Measurements from ENCODE around the gene RAB30.
"Not testable (repeated sequence)": the region's sequence is repeated elsewhere in the genome, so short reads cannot be mapped to it uniquely, and the experiment has no call there.

Gene RAB30

DNA sequence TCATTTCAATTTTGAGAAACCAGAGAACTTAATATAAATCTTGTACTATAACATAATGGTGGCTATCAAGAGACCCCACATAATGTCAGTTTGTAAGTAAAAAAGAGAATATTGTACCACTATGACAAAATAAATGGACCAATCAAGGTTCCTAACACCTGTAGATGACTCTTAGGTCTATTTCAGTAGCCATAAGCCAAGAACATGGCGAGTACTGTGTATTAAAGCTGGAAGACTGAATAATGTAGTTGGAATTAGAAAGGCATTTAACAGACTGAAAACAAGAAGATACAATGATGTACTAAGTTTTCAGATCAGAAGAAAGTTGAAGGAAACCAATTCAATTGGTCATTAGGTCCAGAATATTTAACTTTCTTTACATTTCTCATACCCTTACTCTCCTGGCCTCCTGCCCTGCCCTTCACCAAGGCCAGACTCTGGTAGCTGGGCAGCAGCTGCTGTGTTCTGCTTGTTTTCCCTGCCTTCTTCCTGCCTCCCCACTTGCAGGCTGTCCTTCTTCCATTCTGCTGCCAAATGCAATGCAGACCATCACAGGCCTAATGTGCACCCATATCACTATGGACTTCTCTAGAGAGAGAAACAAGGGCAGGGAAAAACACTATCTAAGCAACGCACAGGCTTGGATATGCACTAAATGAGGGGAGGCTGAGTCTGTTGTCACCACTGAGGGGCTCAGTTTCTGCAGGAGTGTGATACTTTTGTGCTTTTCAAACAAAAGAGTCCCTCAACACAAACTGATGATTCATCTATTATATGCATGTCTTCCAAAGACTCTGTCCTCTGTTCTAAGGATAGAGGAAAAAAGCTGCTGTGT, 60.1 kb downstream of the RAB30 start:
- no peak for DNase-seq (ENCODE audit: low read depth in 2 of 3, low spot score in 1 of 3)

DNA sequence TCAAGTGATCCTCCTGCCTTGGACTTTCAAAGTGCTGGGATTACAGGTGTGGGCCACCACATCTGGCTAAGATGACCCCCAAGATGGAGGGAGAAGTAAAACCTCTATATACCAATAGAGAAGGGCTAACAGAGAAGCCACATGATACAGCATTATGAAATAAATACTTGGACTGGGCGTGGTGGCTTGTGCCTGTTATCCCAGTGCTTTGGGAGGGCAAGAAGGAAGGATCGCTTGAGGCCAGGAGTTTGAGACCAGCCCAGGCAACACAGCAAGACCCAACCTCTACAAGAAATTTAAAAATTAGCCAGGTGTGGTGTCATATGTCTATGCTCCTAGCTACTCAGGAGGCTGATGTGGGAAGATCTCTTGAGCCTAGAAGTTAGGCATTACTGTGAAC, 61.7 kb downstream of the RAB30 start:
- DNase-seq (ENCODE audit: low read depth in 2 of 3, low spot score in 1 of 3) = no peak

DNA sequence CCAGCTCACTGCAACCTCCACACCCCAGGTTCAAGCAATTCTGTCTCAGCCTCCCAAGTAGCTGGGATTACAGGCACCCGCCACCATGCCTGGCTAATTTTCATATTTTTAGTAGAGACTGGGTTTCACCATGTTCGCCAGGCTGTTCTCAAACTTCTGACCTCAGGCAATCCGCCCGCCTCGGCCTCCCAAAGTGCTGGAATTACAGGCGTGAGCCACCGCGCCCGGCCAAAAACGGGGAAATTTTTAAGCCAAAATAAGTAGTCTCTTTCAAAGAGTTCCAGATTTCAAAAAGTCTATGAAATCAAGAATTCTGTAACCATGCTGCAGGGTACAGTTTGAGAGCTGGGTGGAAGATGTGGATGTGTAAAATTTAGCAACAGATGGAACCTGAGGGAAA, 62.6 kb downstream of the RAB30 start:
- DNase-seq (ENCODE audit: low read depth in 2 of 3, low spot score in 1 of 3) = not testable (repeated sequence)

DNA sequence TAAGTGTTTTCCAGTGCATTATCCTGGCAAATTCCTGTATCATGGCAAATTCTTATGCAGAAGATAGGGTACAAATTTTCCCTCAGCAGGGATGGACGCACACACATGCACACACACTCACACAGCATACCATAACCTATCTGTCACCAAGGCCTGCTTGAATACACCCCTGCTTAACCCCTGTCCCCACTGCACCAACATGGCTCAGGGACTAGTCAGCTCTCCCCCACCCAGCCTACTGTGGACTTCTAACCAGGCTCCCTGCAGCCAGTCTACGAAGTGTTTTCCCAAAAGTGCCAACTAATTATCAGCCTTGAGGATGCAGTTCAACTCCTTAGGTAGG, 63.1 kb downstream of the RAB30 start:
- no peak for DNase-seq (ENCODE audit: low read depth in 2 of 3, low spot score in 1 of 3)

DNA sequence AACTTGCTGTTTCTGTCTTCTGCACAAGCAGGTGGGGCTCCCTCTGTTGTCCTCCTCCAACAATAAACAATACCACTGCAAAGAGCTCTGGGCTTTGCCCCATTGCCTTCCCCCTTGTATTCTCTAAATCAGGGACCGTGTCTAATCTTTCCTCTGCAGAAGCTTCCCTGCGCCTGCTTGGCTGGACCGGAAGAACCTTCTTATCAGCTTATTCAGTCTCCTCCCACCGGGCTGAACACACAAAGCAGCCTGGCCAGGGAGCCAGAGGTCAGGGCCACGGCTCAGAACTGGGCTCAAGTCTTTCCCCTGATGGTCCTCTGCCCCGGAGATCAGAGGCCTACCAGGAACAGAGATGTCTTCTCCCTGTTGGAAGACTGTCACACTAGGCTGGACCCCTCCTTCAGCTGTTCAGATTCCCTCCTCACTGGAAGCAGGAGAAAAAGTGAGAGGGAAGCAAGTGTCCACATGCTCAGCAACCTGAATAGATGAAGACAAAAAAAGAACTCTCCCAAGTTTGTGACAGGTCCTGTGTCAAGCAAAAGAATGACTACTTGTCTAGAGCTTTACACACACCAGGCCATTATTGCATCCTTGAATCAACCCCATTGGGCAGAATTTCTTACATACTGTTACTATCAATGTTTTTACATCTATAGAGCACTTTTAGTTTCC, 63.7 kb downstream of the RAB30 start:
- no peak for DNase-seq (ENCODE audit: low read depth in 2 of 3, low spot score in 1 of 3)

DNA sequence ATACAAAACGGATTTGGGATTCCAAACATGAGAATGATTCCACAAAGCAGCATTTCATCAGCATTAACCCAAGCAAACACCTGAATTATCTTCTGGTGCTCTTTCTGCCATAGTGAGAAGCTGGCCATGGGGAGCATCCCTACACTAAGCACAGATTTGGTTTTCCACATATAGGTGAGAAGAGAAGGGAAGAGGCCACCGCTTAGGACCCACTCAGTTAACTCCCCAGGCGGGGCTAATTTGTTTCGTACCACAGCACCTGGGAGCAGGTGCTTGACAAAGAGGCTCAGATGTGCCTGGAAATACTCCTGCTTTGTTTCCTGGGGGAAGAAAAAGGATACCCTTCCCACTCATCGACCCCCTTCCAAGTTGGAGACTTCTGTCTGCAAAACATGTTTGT, 64.2 kb downstream of the RAB30 start:
- DNase-seq (ENCODE audit: low read depth in 2 of 3, low spot score in 1 of 3) = no peak

DNA sequence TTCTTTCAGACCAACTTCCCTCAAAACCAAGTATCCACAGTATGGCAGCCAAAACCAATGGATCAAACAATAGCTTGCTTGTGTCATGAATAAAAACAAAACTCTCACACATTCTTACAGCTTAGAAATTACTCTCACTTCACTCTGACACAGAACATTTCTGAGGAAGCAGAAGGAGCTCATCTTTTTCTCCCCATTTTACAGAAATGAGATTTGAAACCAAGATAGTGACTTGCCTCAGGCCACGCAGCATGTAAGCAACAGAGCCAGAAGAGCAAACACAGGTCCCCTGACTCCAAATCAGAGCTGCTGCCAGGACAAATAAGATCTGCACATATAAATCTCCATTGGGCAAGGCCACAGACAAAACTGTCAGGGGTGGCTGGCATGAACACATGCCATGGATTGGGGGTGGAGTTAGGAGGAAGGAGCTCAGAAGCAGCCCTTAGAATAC, 64.8 kb downstream of the RAB30 start:
- DNase-seq (ENCODE audit: low read depth in 2 of 3, low spot score in 1 of 3) = peak in 1 of 3 donors; percentile 14

DNA sequence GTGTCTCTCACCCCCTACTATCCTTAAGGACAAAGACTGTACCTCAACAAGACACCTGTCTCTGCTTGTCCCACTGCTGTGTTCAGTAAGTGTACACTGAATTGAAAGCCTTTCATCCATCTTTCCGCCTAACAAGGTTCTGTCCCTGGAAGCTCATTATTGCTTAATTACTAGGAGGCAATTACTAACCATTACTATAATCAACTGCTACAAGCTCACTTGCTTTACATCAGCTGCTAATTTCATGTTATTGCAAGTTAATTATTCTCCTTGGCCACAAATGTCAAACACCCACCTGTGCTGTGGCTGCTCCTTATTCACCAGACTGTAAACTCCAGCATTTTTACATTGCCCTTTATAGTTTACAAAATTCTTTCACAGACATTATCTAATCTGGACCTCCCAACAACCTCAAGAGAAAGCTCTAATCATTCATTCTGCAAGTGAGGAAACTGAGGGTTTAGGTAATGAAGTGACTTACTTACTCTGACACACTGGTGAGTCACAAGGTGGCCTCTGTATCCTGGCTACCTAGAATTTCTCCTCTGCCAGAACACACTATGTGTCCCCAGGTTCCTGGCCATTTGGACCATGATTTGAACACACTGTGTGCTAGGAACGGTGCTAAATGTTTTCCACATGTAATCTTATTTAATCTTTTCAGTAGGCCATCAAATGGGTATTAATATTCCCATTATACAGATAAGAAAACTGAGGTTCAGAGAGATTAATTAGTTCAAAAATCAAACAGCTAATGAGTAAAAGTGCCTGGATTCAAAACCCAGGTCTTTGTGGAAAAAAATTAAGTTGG, 66.7 kb downstream of the RAB30 start:
- peak in 1 of 3 donors; percentile 14 for DNase-seq (ENCODE audit: low read depth in 2 of 3, low spot score in 1 of 3)

DNA sequence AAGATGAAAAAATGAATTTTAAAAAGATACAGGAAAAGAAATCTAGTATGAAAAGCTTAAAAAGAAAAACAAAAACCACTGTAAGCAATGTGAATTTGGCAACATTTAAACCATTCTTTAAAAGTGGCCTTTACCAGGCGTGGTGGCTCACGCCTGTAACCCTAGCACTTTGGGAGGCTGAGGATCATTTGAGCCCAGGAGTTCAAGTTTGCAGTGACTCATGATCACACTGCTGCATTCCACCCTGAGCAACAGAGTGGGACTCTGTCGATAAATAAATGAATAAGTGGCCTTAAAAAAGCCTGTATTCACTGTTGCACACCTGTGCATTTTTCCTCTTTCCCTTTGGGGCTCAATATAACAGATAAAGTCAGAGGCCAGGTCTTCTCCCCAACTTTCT, 69.2 kb downstream of the RAB30 start:
- no peak for DNase-seq (ENCODE audit: low read depth in 2 of 3, low spot score in 1 of 3)

DNA sequence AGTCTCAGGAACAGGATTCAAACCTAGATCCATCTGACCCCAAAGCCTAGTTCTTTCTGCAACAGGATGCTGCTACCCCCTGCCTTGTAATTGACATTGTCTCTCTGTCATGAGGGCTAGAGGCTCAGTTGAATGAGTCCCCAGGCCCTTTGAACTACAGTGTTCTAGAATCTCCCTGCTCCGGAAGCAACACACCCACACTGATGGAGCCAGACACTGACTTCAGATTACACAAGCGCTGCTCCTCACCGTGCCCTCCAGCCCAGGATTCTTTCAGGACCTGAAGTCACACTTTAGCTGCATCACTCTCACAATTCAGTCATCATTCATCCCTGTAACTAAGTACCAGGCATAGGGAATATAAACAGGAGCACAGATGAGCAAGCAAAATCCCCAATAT, 69.6 kb downstream of the RAB30 start:
- DNase-seq (ENCODE audit: low read depth in 2 of 3, low spot score in 1 of 3) = peak in 1 of 3 donors; percentile 17

DNA sequence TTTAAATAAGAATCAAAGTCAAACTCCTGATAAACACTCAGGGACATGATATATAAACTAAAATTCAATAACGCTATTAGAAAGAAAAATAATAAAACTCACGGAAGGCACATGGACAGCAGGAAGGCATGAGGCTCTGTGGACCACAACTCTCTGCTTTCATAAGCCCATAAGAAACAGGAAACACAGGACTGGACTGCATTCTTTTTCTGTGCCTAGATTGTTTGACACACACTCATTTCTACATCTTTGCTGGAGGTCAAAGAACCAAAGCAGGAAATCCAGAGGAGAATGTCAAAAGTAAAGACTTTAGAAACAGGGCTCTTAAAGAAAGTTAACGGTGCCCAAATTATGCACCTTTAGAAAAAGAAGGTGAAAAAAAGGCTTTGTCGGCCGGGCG, 71.3 kb downstream of the RAB30 start:
- DNase-seq (ENCODE audit: low read depth in 2 of 3, low spot score in 1 of 3) = no peak

DNA sequence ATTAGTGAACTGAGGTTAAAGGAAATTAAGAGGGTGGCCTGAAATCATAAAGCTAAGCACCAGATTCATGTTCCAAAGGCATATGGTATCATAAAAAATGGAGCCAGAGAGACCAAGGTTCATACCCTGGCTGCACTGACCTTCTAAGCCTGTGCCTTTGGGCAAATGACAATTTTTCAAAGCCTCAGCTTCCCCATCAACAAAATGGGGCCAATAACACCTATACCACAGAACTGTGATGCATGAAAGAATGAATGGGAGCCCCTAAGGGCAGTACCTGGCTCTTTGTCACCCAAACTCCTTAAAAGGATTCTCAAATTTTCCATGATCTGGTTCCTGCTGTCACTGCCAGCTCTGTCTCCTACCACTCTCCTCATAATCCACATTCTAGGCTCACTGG, 72.5 kb downstream of the RAB30 start:
- DNase-seq (ENCODE audit: low read depth in 2 of 3, low spot score in 1 of 3) = no peak

DNA sequence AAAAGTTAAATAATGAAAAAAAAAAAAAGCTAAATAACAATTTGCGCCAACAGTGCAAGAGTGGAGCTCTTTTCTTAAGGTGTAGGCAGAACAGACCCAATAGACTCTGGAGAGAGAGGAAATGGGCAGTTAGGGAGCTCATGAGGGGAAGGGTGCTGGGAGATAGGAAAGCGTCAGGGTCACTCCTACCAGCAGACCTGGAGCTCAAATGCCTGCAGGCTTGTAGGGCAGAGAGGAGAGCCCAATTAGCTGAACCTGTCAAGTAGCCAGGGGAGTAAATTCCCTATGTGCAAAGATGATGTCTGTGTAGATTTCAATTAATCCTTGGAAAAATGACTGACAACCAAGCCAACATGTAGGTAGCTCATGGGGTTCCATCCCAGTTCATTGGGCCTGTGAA, 73.0 kb downstream of the RAB30 start:
- no peak for DNase-seq (ENCODE audit: low read depth in 2 of 3, low spot score in 1 of 3)

DNA sequence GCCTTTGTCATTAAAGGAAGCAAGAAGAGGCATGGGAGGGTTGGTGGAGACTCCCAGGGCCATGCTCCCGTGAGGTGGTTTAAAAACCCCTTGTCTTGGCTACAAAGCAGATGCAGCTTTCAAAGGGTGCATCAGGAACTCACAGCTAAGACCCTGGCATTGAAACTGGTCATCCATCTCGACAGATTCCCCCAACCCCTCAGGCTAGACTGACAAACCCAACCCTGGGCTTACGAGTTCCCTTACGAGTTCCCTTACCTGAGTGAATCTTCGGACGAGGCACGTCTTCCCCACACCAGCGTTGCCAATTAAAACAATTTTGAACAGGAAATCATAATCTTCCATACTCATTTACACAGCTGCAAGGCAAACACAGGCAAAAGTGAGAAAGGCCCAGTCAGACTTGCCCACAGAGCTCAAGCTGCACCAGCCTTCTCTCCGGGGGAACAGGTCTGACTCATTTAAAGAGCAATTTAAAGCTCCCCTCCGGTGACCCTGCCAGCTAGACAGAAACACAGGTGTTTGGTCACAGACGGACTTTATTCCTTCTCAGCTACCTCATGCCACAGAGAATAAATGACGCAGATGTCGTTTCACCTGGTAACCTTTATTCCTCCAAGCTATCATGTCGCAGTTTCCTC, 74.6 kb downstream of the RAB30 start:
- peak in 1 of 3 donors; percentile 21 for DNase-seq (ENCODE audit: low read depth in 2 of 3, low spot score in 1 of 3)

DNA sequence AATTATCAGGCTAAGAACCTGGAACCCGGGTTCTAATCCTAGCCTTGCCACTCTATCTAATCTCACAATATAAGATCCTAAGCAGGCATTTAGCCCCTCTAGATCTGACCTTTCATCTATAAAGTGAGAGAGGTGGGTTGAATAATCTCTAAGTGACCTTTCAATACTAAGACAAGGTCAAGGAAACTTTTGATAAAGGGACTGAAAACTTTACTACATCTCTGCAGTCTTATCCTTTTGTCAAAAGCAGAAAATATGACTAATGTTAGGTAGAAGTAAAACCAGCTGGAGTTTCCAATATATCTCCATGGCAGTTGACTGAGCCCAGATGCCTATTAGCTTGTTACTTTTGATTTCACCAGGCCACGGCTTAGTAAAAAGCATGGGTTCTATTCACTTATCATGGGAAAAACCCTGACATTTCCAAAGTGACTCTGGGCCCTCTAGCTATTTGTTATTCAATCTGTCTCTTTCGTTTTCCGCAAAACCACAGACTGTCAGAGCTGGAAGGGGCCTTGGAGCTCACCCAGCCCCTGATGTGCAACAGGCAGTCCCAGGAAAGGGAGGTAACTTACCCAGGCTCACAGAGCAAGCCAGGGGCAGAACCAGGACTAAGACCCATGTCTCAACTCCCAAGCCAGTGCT, 75.8 kb downstream of the RAB30 start:
- peak in 2 of 3 donors; percentile 30 for DNase-seq (ENCODE audit: low read depth in 2 of 3, low spot score in 1 of 3)

DNA sequence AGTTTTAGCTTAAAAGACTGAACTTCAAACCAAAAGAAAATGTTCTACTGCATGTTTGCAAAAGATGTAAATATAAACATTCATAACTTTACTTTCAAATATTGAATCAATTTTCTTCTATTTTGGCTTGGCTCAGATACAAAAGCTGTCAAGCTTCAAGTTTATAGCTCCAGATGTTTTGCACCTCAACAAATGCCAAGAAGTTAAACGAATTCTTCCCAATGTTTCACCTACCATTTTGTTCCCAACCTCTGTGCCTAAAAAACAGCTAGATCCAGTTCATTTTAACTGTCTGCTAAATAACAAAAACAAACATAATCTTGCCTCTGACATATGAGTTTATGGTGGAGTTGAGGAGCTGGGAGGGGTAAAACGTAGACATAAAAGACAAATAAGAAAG, 76.5 kb downstream of the RAB30 start:
- DNase-seq (ENCODE audit: low read depth in 2 of 3, low spot score in 1 of 3) = no peak

DNA sequence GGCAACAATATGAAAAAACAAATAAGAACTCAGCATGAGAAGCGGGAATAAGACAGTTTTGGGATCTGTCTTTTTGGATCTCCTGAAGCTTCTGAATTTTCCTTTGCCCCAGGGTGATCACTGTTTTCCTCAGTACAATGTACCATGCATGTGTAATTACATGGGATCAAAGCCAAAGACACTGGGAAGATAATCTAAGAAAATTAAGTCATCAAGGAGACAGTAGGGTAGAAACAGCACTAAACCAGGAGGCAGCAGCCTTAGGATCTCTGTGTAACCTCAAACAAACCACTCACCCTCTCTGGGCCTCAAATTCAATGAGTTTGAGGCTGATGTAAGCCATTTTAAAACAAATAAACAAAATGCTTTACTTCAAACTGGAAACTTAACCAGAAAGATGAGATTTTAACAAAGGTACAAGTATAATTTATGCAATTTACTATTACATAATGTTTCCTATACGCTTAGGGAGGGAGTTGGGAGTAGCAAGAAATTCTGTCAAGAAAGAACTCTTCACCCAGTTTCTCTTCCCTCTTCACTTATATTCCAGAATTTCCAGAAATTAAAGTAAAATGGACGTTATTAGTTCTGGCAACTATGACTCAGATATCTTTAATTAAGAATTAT, 77.0 kb downstream of the RAB30 start:
- DNase-seq (ENCODE audit: low read depth in 2 of 3, low spot score in 1 of 3) = no peak

DNA sequence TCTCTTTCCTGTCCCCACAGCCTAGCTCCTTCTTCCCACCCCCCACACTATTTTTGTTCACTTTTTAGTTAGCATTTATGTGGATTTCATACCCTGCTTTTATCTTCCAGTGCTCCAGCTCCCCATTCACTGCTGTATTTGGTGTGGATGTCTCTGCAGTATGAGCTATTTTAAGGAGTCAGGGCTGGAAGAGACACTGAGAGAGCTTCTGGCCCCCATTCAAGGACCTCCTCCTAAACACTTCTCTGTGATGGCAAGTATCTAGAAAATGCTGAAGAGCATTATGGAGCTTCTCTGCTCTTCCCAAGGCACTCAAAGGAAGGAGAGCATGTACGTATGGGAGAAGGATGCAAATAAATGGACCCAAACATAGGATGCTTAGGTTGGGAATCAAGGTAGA, 79.5 kb downstream of the RAB30 start:
- DNase-seq (ENCODE audit: low read depth in 2 of 3, low spot score in 1 of 3) = no peak

DNA sequence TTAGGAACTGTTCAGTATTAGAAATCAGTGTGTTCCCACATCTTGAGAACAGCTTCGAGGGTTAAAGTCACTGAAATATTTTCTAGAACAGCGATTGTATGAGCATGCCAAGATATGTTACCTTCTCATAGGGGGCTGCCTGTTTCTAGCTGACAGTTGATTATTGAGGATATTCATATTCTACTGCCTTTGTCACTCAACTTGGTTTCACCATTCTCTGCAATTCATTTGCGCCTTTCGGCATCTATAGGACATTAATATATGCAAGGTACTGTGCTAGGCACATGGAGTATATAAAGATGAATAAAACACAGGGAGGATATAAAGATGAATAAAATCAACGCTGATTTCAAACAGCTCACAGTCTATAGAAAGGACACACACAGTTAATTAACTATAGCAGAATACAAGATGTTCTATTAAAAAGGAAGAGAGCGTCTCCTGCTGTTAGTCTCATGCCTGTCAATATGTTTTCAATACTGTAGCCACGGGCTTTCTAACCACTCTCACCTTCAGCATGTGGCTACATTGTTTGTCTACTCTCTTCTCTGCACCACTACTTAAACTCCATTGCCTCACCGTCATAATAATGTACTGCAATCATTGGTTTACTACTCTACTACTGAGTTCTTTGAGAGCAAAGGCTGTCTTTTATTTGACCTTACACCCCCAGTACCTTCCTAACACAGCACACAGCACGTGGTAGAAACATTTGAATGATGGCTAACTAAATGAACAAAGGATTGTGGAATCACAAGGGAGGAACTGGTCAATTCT, 81.9 kb downstream of the RAB30 start:
- no peak for DNase-seq (ENCODE audit: low read depth in 2 of 3, low spot score in 1 of 3)
